SK-N-MC (cell line): Measurements from ENCODE around the gene LCE1C.

Experiments
- DNase-seq: peaks from one replicate; pipeline ENCODE4 v3.0.0-alpha.2; 2011; ENCODE audit warnings: low read depth, low spot score
- H3K27ac ChIP-seq: fragments of 200-600 bp; sonication (generic); 2 replicates; pipeline ENCODE4 v1.5.1; 2016; ENCODE audit warnings: mixed run types
- H3K36me3 ChIP-seq: fragments of 200-600 bp; sonication (generic); 2 replicates; pipeline ENCODE4 v1.6.1; 2017; ENCODE audit warnings: antibody characterized with exemption, low read length, mixed read lengths; ENCODE audit not compliant: insufficient read depth
- H3K4me3 ChIP-seq: fragments of 200-600 bp; sonication (generic); 2 replicates; pipeline ENCODE4 v1.5.1; 2016
- H3K9ac ChIP-seq: fragments of 200-600 bp; sonication (generic); 2 replicates; pipeline ENCODE4 v1.8.0; 2017; ENCODE audit warnings: mixed run types, mixed read lengths; ENCODE audit not compliant: insufficient read length
- H3K9me3 ChIP-seq: fragments of 200-600 bp; sonication (generic); 2 replicates; pipeline ENCODE4 v1.6.1; 2017; ENCODE audit warnings: low read depth, mild to moderate bottlenecking, antibody characterized with exemption, low read length, moderate library complexity, mixed read lengths
- EZH2 ChIP-seq: fragments of 200-600 bp; sonication (generic); IDR thresholded peaks from one replicate; pipeline ENCODE4 v1.6.1; 2017; ENCODE audit warnings: antibody characterized with exemption
- FOXP2 ChIP-seq: optimal IDR thresholded peaks from 2 replicates; pipeline ENCODE3; 2011; ENCODE audit warnings: mild to moderate bottlenecking, moderate library complexity; ENCODE audit not compliant: insufficient read depth; ENCODE audit errors: extremely low read length, control extremely low read depth
- POLR2AphosphoS5 ChIP-seq: IDR thresholded peaks from 2 replicates; pipeline ENCODE4 v1.6.1; 2012; ENCODE audit warnings: mild to moderate bottlenecking, low read depth, low read length, borderline replicate concordance

Gene LCE1C

GRCh38 chr1:152770411-152770810 lies 36.0 kb downstream of the LCE1C start:
- Histone ChIP-seq H3K9ac (no peak overlapping the region), H3K9me3 (no peaks in the 10 kb centered on the region), H3K27ac (no peak overlapping the region), H3K36me3 (no peaks in the 10 kb centered on the region), H3K4me3 (no peak overlapping the region)
- TF ChIP-seq FOXP2, result no peak
- no peak for TF ChIP-seq EZH2
- TF ChIP-seq POLR2AphosphoS5, result no peak
- DNase-seq, result no peak

- Histone ChIP-seq H3K4me3 (no peak overlapping the region), H3K9ac (no peak overlapping the region), H3K36me3 (no peaks in the 10 kb centered on the region), H3K27ac (no peak overlapping the region), H3K9me3 (no peaks in the 10 kb centered on the region)
- no peak for DNase-seq
- TF ChIP-seq EZH2 (no peak), POLR2AphosphoS5 (no peak), FOXP2 (no peak)
These were observed 37.5 kb downstream of the LCE1C start for GRCh38 chr1:152768847-152769533.

GRCh38 chr1:152761609-152762213 lies 44.7 kb downstream of the LCE1C start:
- TF ChIP-seq FOXP2 (no peak), POLR2AphosphoS5 (no peak), EZH2 (no peak)
- H3K36me3 ChIP-seq, result no peaks in the 10 kb centered on the region
- no peak overlapping the region for H3K9ac ChIP-seq
- H3K9me3 ChIP-seq, result no peaks in the 10 kb centered on the region
- no peak overlapping the region for H3K4me3 ChIP-seq
- DNase-seq, result no peak
- H3K27ac ChIP-seq, result no peak overlapping the region

GRCh38 chr1:152760551-152761190 lies 45.8 kb downstream of the LCE1C start:
- no peak overlapping the region for H3K9ac ChIP-seq
- H3K27ac ChIP-seq, result no peak overlapping the region
- TF ChIP-seq FOXP2 (no peak), EZH2 (no peak), POLR2AphosphoS5 (no peak)
- no peaks in the 10 kb centered on the region for H3K9me3 ChIP-seq
- no peak for DNase-seq
- H3K4me3 ChIP-seq, result no peak overlapping the region
- no peaks in the 10 kb centered on the region for H3K36me3 ChIP-seq

GRCh38 chr1:152759453-152760173 lies 46.8 kb downstream of the LCE1C start:
- Histone ChIP-seq H3K36me3 (no peaks in the 10 kb centered on the region), H3K27ac (no peak overlapping the region), H3K9me3 (no peaks in the 10 kb centered on the region), H3K9ac (no peak overlapping the region), H3K4me3 (no peak overlapping the region)
- no peak for DNase-seq
- no peak for TF ChIP-seq EZH2
- no peak for TF ChIP-seq FOXP2
- no peak for TF ChIP-seq POLR2AphosphoS5

GRCh38 chr1:152758636-152759035 lies 47.8 kb downstream of the LCE1C start:
- TF ChIP-seq EZH2 (no peak), POLR2AphosphoS5 (no peak), FOXP2 (no peak)
- Histone ChIP-seq H3K9me3 (no peaks in the 10 kb centered on the region), H3K9ac (no peak overlapping the region), H3K4me3 (no peak overlapping the region), H3K27ac (no peak overlapping the region), H3K36me3 (no peaks in the 10 kb centered on the region)
- DNase-seq, result no peak

GRCh38 chr1:152757747-152758146 lies 48.7 kb downstream of the LCE1C start, which contains the start of gene KPRP:
Gene KPRP, plus strand, starts transcription at chr1:152758025. Its CDS starts 1,564 bp downstream, at chr1:152759589.
- DNase-seq, result no peak
- Histone ChIP-seq H3K36me3 (no peaks in the 10 kb centered on the region), H3K27ac (no peak within 1 kb of the TSS), H3K9me3 (no peaks in the 10 kb centered on the region), H3K9ac (no peak within 1 kb of the TSS), H3K4me3 (no peak within 1 kb of the TSS)
- TF ChIP-seq FOXP2, result no peak

- H3K9me3 ChIP-seq, result no peaks in the 10 kb centered on the region
- H3K4me3 ChIP-seq, result no peak overlapping the region
- no peaks in the 10 kb centered on the region for H3K36me3 ChIP-seq
- H3K27ac ChIP-seq, result no peak overlapping the region
- no peak for DNase-seq
- H3K9ac ChIP-seq, result no peak overlapping the region
- TF ChIP-seq EZH2, result no peak
- TF ChIP-seq FOXP2, result no peak
- no peak for TF ChIP-seq POLR2AphosphoS5
These were observed 49.6 kb downstream of the LCE1C start for GRCh38 chr1:152756872-152757271.
